ENCODE data around the gene ALCAM. TPM values are rescaled to one million over a fixed set of nuclear protein-coding genes. Genes with fewer than 3 reads are reported as not detected.

ALCAM gene
- total RNA-seq, 1 experiment from 2014 or later: 0.41 TPM

DNA sequence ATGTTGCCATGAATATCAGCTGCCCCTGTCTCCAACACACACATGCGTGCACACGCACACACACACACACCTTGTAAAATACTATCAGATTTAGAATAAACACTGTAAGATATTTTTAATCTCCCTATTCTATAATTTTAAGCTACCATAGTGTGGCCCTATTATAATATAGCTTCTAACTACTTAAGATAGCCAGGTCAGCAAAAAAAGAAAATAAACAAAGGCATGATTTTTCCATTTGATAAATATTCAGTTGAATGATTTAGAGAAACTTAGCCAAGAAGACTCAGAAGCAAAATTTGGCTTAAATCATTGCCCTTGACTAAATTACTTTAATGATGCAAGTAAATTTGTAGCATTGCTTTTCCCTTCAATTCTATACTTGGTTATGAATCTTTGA lies 162.2 kb downstream of the ALCAM start:
- ChIA-PET CTCF (no interaction called here), POLR2A (no interaction called here)
- Mint-ChIP-seq H3K27me3 (ENCODE audit: insufficient read depth, unreplicated experiment) (peaks cover 3% of the 10 kb centered on the region), H3K4me3 (ENCODE audit: unreplicated experiment) (no peak overlapping the region), H3K4me1 (ENCODE audit: low read depth, unreplicated experiment) (no peaks in the 10 kb centered on the region), H3K36me3 (ENCODE audit: insufficient read depth, unreplicated experiment) (no peaks in the 10 kb centered on the region), H3K9me3 (ENCODE audit: unreplicated experiment) (no peaks in the 10 kb centered on the region), H3K27ac (ENCODE audit: unreplicated experiment) (no peak overlapping the region)
- Histone ChIP-seq H3K36me3 (ENCODE audit: control insufficient read depth, insufficient read depth, low read length) (no peaks in the 10 kb centered on the region), H3K4me3 (ENCODE audit: low read depth, low read length) (no peak overlapping the region), H3K4me1 (no peaks in the 10 kb centered on the region), H3K27me3 (replicated peaks; ENCODE audit: control insufficient read depth, insufficient read depth, low read length) (no peaks in the 10 kb centered on the region), H3K9me3 (no peaks in the 10 kb centered on the region)
- no peak for TF ChIP-seq CTCF (IDR thresholded peaks at IDR 0.05; ENCODE audit: insufficient read depth in 1 of 2, low read depth in 1 of 2, low read length in 1 of 2, severe bottlenecking in 1 of 2, unreplicated experiment in 1 of 2)
- DNase-seq: no peak
- no TSS peak for BruUV-seq (replicated peaks)
- intact Hi-C loops (cut with micrococcal nuclease; ENCODE audit: unreplicated experiment): no loop called here

GRCh38 chr3:105529456-105529855 lies 162.7 kb downstream of the ALCAM start:
- Histone ChIP-seq H3K4me3 (ENCODE audit: low read depth, low read length) (no peak overlapping the region), H3K36me3 (ENCODE audit: control insufficient read depth, insufficient read depth, low read length) (no peaks in the 10 kb centered on the region), H3K4me1 (no peaks in the 10 kb centered on the region), H3K27me3 (replicated peaks; ENCODE audit: control insufficient read depth, insufficient read depth, low read length) (no peaks in the 10 kb centered on the region), H3K9me3 (no peaks in the 10 kb centered on the region)
- Mint-ChIP-seq H3K9me3 (ENCODE audit: unreplicated experiment) (no peaks in the 10 kb centered on the region), H3K4me3 (ENCODE audit: unreplicated experiment) (no peak overlapping the region), H3K27me3 (ENCODE audit: insufficient read depth, unreplicated experiment) (peaks cover 3% of the 10 kb centered on the region), H3K4me1 (ENCODE audit: low read depth, unreplicated experiment) (no peaks in the 10 kb centered on the region), H3K36me3 (ENCODE audit: insufficient read depth, unreplicated experiment) (no peaks in the 10 kb centered on the region), H3K27ac (ENCODE audit: unreplicated experiment) (no peak overlapping the region)
- BruUV-seq (replicated peaks): no TSS peak
- TF ChIP-seq CTCF (IDR thresholded peaks at IDR 0.05; ENCODE audit: insufficient read depth in 1 of 2, low read depth in 1 of 2, low read length in 1 of 2, severe bottlenecking in 1 of 2, unreplicated experiment in 1 of 2): no peak
- CTCF ChIA-PET: no interaction called here
- intact Hi-C loops (cut with micrococcal nuclease; ENCODE audit: unreplicated experiment): no loop called here
- POLR2A ChIA-PET: no interaction called here
- DNase-seq: no peak

DNA sequence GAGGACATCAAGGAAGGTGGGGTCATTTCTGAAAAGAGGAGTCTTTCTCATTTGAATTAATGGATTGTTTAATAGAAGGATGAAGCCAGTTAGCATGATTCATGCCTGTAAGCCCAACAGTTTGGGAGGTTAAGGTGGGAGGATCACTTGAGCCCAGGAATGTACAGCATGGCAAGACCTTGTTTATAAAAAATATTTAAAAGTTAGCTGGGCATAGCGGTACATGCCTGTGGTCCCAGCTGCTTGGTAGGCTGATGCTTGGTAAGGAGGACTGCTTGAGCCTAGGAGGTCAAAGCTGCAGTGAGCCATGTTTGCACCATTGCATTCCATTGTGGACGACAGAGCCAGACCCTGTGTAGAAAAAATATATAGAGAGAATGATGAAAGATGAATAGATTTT lies 165.5 kb downstream of the ALCAM start:
- no TSS peak for BruUV-seq (replicated peaks)
- TF ChIP-seq CTCF (IDR thresholded peaks at IDR 0.05; ENCODE audit: insufficient read depth in 1 of 2, low read depth in 1 of 2, low read length in 1 of 2, severe bottlenecking in 1 of 2, unreplicated experiment in 1 of 2): no peak
- H3K9me3 ChIP-seq: no peaks in the 10 kb centered on the region
- no peaks in the 10 kb centered on the region for H3K36me3 ChIP-seq (ENCODE audit: control insufficient read depth, insufficient read depth, low read length)
- CTCF ChIA-PET: no interaction called here
- H3K27me3 ChIP-seq (replicated peaks; ENCODE audit: control insufficient read depth, insufficient read depth, low read length): no peaks in the 10 kb centered on the region
- no peak overlapping the region for H3K27ac Mint-ChIP-seq (ENCODE audit: unreplicated experiment)
- H3K9me3 Mint-ChIP-seq (ENCODE audit: unreplicated experiment): no peaks in the 10 kb centered on the region
- peaks cover 3% of the 10 kb centered on the region for H3K27me3 Mint-ChIP-seq (ENCODE audit: insufficient read depth, unreplicated experiment)
- H3K4me3 ChIP-seq (ENCODE audit: low read depth, low read length): no peak overlapping the region
- H3K36me3 Mint-ChIP-seq (ENCODE audit: insufficient read depth, unreplicated experiment): no peaks in the 10 kb centered on the region
- H3K4me1 ChIP-seq: no peaks in the 10 kb centered on the region
- no peak overlapping the region for H3K4me3 Mint-ChIP-seq (ENCODE audit: unreplicated experiment)
- DNase-seq: no peak
- POLR2A ChIA-PET: no interaction called here
- intact Hi-C loops (cut with micrococcal nuclease; ENCODE audit: unreplicated experiment): no loop called here
- no peaks in the 10 kb centered on the region for H3K4me1 Mint-ChIP-seq (ENCODE audit: low read depth, unreplicated experiment)
